ENCODE data around the gene CNOT3. TPM values are rescaled to one million over a fixed set of nuclear protein-coding genes. Genes with fewer than 3 reads are reported as not detected.
"Not testable (repeated sequence)": the region's sequence is repeated elsewhere in the genome, so short reads cannot be mapped to it uniquely, and the experiment has no call there.

The CNOT3 gene
- total RNA-seq, 1 experiment from 2014 or later, result 30.3 TPM

GRCh38 chr19:54165222-54165621 is 27.7 kb downstream of the CNOT3 start:
- no peak for DNase-seq (ENCODE audit: low read depth)

GRCh38 chr19:54168174-54168917 is 30.8 kb downstream of the CNOT3 start:
- peak; percentile 87 for DNase-seq (ENCODE audit: low read depth)

DNA sequence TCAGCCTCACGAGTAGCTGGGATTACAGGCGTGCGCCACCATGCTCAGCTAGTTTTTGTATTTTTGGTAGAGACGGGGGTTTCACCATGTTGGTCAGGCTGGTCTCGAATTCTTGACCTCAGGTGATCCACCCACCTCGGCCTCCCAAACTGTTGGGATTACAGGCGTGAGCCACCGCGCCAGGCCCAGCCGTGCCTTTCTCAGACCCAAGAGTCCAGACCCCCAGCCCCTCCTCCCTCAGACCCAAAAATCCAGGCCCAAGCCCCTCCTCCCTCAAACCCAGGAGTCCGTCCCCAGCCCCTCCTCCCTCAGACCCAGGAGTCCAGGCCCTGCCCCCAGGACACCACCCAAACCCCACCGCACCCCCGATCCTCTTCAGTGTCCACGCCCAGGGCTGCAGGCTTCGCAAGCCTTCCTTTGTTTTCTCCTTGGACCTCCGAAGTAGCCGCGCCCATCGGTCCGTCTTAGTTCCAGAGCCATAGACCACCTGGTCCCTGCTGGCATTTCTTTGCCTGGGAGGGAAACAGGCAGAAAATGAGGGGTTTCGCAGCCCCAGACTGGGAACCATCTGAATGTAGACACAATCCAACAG is 31.7 kb downstream of the CNOT3 start:
- DNase-seq (ENCODE audit: low read depth), result no peak

DNA sequence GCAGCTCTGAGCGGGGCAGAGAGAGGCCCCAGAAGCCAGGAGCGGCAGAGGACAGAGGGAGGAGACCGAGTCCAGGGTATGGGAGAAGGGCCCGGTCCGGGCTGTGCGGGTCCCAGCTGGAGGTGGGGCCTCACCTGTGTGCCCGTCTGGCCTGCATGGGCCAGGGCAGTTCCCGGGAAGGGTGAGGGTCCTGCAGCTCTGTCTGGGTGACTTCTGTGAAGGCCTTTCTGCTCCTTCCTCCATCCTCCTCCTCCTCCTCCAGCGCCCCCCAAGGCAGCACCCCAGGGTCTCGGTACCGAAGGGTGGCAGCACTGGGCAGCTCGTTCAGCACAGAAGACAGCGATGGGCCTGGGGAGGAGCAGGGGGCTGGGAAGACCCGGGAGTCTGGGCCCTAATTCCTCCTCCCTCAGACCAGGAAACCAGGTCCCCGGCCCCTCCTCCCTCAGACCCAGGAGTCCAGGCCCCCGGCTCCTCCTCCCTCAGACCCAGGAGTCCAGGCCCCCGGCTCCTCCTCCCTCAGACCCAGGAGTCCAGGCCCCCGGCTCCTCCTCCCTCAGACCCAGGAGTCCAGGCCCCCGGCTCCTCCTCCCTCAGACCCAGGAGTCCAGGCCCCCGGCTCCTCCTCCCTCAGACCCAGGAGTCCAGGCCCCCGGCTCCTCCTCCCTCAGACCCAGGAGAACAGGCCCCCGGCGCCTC is 34.3 kb downstream of the CNOT3 start:
- not testable (repeated sequence) for DNase-seq (ENCODE audit: low read depth)

DNA sequence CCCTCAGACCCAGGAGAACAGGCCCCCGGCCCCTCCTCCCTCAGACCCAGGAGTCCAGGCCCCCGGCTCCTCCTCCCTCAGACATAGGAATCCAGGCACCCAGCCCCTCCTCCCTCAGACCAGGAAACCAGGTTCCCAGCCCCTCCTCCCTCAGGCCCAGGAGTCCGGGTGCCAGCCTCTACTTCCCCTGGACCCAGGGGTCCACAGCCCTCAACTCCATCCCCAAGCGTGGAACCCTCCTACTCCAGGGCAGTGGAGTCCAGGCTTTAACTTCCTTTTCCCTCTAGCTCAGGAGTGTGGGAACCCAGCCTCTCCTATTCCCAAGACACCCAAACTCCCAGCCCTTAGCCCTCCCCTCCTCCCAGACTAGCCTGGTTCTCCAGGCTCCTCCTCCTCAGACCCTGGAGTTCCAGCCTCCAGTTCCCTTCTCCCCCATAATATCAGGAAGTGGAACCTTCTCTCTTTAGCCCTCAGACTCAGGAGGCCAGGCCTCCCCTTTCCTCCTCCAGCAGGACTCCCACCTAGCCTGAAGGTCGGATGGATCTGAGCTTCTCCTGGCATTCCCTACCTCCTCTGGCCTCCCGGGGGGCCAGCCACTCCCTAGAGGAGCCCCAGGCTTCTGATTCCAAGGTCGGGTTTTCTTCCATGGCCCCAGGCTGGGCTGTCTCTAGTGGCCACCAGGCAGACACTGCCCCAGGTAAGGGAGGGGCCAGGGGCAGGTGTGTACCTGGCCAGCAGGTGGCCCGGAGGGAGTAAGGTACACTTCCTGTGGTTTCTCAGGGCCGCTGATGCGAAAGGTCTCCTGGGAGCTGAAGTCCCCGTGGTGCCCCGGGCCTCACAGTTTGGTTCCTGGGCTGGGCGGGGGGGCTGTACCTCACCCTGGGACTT is 35.2 kb downstream of the CNOT3 start, which contains the start of gene TMC4:
TMC4 (minus strand) TSS at position 690 of the 888 bp plus-strand sequence; CDS start at position 647, 43 bp downstream.
- DNase-seq (ENCODE audit: low read depth), result peak; percentile 23

DNA sequence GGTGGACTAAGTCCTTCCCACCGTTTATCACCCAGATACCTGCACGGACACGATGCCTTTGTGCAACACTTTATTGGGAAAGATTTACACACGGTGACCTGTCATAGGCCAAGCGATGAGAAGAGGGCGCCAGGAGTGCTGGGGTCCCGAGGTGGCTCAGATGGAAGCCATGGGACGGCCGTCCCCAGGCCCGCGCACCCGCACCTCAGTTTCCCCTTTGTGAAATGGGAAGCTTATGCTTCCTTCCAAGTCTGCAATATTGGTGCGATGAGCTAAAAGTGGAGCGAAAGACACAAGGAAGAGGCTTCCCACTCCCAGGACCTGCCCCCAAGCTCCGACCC is 35.8 kb downstream of the CNOT3 start:
- DNase-seq (ENCODE audit: low read depth), result no peak

DNA sequence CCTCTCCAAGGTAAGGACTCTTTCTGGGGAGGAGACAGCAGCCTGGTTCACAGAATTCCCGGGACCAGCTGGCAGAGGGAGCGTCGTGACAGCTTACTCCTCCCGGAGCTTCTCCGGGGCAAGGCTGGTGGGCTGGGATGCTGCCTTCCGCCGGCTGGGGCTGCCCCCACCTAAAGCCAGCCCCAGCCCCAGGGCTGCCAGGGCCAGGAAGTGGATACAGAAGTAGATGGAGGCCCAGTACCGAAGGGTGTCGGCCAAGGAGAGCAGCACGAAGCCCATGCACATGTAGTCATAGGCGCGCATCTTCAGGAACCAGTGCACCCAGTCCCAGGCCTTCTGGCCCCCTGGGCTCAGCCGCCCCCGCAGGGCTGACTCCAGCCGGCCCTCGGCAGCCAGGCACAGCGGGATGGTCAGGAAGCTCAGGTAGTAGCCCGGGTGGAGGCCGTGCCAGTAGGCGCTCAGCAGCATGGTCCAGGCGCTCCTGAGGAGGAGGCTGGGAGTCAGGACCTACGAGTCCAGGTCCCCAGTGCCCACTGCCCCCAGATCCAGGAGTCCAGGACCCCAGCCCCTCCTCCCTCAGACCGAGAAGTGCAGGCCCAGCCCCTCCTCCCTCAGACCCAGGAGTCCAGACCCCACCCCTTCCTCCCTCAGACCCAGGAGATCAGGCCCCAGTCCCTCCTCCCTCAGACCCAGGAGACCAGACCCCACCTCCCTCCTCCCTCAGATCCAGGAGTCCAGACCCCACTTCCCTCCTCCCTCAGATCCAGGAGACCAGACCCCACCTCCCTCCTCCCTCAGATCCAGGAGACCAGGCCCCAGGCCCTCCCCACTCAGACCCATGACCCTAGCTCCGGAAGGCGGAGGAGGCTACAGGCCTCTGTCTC is 36.6 kb downstream of the CNOT3 start:
- no peak for DNase-seq (ENCODE audit: low read depth)

- DNase-seq (ENCODE audit: low read depth), result no peak
Measured at GRCh38 chr19:54178581-54179261, 41.2 kb downstream of the CNOT3 start.

DNA sequence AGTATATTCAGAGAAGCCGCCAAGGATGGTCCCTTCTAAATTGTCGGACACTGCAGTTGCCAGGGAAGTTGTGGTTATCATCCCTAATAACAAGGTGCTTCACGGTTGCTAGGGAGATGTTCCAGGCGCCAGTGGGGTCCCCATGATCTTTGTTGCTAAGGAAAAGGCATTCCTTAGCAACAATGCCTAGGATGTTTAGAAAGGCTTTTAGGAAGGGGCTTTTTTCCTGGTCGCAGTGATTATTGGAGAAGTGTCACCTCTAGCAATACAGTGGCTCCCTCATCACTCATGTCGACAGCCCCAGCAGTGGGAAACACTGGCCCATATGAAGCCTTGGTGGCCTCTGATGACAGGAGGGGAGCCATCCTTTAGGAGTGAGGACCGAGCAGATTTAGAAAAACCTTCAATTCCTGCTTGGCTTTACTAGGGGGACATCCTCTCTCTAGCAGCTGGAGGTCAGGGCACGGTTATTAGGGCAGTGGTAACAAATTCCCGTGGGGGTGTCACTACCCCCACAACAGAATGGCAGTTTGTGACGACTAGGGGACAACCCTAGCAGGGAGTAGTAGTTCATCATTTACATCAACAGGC is 41.8 kb downstream of the CNOT3 start:
- DNase-seq (ENCODE audit: low read depth), result no peak

GRCh38 chr19:54179921-54180461 is 42.4 kb downstream of the CNOT3 start:
- DNase-seq (ENCODE audit: low read depth), result peak; percentile 52

DNA sequence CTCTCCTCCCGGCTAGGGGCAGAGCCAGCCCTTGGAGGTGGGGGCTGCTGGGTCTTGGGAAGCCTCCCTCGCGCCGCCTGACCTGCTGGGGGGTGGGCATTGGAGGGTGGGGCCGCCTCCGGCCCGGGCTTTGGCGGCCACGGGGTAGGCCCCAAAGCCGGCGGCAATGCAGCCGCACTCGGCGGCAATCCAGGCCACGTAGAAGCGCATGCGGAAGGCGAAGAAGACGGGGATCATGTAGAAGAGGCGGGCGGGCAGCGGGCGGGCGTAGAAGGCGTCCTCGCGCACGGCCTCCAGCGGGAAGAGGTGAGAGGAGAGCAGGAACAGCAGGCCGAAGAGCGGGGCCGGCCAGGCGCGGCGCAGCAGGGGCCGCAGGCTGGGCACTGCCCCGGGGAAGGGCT is 43.1 kb downstream of the CNOT3 start:
- DNase-seq (ENCODE audit: low read depth), result no peak

DNA sequence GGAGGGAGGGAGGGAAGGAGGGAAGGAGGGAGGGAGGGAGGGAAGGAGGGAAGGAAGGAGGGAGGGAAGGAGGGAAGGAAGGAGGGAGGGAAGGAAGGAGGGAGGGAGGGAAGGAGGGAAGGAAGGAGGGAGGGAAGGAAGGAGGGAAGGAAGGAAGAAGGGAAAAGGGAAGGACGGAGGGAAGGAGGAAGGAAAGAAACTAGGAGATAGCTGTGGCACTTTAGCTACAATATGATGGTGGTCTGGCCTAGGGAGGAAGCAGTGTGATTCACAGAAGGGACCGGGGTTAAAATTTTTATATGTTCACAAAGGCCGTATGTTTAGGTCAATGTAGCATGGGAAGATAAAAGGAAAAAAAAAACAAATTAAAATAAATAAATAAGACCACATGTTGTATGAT is 44.3 kb downstream of the CNOT3 start:
- DNase-seq (ENCODE audit: low read depth), result not testable (repeated sequence)

DNA sequence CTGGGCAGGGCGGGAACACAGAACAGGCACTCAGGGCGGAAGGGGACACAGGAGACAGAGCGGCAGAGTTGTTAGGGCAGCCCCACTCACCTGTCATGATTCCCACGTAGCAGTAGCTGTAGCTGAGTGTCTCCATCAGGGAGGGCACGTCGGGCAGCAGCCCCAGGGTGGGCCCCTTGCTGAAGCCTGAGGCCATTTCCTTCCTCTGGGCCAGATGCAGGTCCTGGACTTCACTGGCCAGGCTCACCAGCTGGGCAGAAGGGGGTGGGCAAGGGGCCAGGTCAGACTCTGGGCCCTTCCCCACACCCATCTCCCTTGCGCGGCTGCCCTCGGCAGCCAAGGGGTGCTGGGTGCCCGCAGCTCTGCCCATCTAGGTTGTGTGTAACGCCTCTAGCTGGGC is 45.9 kb downstream of the CNOT3 start:
- no peak for DNase-seq (ENCODE audit: low read depth)

- DNase-seq (ENCODE audit: low read depth), result no peak
Measured at GRCh38 chr19:54186351-54186750, 48.8 kb downstream of the CNOT3 start.

DNA sequence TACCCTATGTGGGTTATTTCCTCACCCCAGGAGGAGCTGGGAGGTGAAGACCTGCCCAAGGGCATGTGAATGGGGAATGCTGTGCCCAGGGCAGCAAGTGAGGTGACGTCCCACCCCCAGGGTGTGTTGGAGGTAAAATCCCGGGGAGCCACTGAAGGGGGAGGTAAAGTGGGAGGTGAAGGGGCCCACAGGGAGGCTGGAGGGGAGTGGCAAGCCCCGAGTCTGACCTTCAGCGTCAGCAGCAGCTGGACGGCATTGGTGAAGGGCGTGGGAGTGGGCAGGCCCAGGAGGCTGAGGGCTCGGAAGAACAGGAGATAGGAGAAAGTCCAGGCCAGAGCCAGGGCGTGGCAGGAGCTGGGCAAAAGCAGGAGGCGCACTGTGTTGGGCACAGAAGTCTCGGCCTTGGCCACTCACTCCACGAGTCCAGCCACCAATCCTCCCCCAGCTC is 49.4 kb downstream of the CNOT3 start:
- DNase-seq (ENCODE audit: low read depth), result no peak

GRCh38 chr19:54188215-54188871 is 50.8 kb downstream of the CNOT3 start:
- DNase-seq (ENCODE audit: low read depth), result peak; percentile 63

DNA sequence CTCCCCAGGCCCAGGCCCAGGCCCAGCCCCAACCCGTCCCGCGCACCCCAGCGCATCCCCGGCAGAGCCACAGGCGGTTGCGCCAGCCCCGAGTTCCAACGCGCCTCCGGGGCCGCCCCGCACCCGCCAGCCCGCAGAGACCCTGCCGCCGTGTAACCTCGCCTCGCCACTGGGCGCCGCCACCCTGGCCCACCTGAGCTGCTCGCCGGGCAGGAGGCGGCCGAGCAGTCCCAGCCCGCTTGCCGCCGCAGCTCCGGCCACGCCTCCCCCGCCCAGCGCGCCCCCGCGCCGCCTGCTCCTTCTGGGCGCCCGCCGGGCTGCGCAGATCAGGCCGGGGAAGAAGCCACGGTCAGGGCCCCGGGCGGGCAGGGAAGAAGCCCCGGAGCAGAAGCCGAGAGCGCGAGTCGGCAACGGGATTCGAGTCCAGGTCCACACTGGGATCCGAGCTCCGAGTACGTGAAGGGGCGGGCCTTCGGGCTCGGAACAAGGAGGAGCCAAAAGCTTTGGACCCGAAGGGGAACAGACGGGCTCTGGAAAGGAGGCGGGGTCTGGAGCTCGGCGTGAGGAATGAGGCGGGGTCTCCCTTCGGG is 51.7 kb downstream of the CNOT3 start, which contains the start of gene MBOAT7:
MBOAT7 (minus strand) TSS at position 436 of the 590 bp plus-strand sequence. CDS start 1,072 bp downstream, outside the sequence.
- no peak for DNase-seq (ENCODE audit: low read depth)

Data from HT1080 (cell line).